GM21529 (cell line): ENCODE results near the gene NR2F1-AS1.

ENCODE experiments used
- ATAC-seq: cut with Tn5 transposase; IDR thresholded peaks from one replicate; pipeline ENCODE4 v1.9.1; 2021; ENCODE audit not compliant: unreplicated experiment

NR2F1-AS1 gene

DNA sequence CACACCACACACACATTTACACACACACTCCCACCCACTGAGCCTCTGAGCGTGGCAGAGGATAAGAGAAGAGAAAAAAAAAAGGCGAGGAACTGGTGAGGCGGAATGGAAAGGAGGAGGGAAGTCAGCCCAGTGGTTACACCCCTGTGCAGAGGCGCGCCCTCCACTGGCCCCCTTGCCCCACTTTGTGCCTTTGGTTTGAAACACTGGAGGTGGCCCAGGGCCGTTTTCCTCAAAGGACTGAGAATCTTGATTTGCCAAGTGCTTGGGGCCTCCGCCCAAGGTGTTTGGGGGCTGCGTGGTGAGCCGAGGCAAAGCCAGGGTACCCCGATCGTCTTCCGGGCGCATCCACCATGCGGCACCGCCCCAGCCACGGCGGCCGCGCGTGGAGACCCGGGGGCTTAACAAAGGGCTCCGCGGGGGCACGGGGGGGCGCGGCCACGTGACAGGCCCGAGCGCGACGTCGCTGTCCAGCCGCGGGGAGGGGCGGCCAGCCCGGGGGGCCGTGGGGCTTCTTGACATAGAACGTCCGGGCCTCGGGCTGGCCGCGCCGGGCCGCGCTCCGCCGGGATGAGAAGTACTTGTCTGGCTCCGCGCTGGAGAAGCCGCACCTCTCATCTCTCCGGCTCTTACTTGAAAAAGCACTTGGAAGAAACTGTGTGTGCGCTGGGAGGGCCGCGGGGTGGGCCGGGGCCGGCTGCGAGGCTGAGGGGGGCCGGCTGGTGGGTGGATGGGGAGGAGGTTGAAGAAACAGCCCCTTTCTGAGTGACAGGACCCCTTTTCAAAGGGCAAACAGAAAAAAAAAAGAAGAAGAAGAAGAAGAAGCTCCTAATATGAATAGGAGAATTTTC, 23.0 kb upstream of the NR2F1-AS1 start:
- no peak for ATAC-seq

DNA sequence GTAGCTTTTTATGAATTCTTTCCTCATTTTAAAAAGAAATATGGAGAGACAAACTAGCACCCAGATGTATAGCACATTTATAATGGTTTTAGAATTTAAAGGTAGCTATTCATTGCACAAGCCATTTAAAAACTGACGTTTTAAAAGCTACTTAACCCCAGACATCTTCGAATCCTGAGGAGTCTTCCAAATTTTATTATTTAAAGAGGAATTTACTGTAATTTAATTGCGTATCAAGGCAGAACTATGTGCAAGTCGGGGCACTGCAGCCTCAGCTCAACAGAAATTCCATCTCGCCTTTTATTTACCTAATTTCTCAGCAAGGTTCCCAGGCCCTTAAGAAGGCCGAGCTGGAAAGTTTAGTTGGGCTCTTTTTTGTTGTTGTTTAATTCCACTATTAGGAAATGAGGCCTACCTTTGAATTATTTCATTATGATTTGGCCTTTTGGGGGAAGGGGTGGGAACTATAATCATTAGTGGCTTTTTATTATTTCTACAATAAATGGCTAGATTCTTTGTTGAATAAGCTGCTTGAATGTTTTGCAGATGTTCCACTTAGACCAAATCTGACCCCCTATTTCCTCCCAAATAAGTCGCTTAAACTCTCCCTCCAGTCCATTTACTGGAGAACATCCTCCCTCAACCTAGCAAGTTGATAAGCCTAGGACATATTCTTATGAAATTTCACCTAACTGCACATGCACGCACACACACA, 22.2 kb upstream of the NR2F1-AS1 start:
- no peak for ATAC-seq

GRCh38 chr5:93602241-93603077, 21.4 kb upstream of the NR2F1-AS1 start:
- no peak for ATAC-seq

GRCh38 chr5:93601802-93602155, 20.8 kb upstream of the NR2F1-AS1 start:
- no peak for ATAC-seq

- no peak for ATAC-seq
These were observed 20.2 kb upstream of the NR2F1-AS1 start for GRCh38 chr5:93601071-93601801.

DNA sequence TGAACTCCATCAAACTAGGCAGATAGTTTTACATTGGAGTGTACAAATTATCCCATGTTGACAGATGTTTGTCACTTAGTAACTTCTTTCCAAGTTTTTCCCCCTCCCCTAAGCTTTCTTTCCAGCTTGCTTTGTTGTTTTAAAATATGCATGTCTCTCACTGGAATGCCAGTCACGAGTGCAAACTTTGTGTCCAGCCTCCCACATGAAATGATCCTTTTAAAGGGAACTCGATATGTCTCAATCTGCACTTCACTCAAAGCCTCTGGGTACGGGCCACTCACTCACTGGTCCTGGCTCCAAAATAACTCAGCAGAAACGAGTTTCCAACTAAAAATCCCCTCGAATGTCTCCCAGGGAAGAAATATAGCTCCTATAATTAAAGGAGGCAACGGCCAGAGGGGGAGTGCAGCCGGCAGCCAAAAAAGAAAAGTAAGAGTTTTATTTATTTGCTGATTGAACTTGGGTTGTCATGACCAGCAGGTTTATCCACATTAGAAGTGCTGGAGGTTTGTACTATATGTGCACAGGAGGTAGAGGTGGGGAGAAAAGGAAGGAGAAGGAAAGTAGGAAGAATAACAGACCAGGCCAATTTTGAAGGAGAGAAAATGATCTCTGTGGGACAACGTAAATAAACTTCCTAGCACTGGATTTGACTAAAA, 19.5 kb upstream of the NR2F1-AS1 start:
- ATAC-seq = no peak

- ATAC-seq = no peak
These were observed 18.5 kb upstream of the NR2F1-AS1 start for GRCh38 chr5:93599399-93600120.

- ATAC-seq = no peak
These were observed 18.0 kb upstream of the NR2F1-AS1 start for GRCh38 chr5:93599001-93599379.

- no peak for ATAC-seq
These were observed 17.3 kb upstream of the NR2F1-AS1 start for GRCh38 chr5:93598091-93599000.

GRCh38 chr5:93596676-93597490, 15.9 kb upstream of the NR2F1-AS1 start:
- no peak for ATAC-seq

DNA sequence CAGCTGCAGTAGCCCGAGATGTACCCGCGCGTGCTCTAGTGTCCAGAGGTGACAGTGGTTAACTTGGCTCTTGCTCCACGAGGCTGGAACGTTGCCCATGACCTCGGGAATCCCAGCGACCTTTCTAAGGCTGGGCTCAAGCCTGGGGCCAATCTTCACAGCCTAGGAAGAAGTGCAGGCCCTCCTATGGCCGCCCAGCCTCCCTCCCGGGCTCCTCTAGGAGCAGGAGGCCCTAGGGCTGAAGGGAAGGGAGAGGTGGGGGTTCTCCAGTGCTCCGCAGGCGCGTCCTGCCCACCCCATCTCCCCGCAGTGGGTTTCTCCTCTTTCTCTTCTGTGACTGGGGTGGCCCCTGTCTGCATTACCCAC, 15.3 kb upstream of the NR2F1-AS1 start:
- no peak for ATAC-seq

DNA sequence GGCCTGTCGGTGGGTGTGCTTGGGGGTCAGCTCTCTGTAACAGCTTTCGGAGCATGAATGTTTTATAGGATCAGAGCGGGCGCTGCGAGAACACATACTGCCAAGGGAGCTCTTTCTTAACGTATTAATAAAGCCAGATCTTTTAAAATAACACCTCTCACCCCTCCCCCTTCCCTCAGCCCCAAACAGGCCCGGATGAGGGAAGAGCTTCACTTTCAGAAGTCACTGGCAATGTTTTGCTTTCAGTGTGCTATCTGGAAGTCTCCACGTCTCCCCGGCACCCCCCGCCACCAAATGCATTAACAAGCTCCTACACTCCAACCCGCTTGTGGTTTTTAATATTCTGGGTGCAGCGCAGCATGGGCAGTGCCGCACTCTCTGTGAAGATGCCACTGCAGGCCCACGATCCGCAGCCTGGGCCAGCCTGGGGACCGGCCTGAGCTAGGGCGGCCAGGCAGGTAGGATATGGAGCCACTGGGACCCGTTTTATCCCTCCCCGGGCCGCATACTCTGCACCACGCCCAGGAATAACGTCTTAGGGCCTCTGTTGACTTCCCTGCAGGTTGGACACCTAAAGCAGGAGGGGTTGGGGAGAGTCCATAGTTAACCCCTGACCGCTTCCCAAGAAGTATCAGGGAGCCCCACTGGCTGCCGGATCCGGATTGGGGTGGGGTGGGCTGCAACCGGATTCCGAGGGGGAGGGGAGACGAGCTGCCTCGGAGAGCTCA, 14.6 kb upstream of the NR2F1-AS1 start:
- ATAC-seq = no peak

- ATAC-seq = no peak
These were observed 13.8 kb upstream of the NR2F1-AS1 start for GRCh38 chr5:93594591-93595419.

- no peak for ATAC-seq
These were observed 12.6 kb upstream of the NR2F1-AS1 start for GRCh38 chr5:93593476-93594131.

GRCh38 chr5:93592883-93593282, 11.9 kb upstream of the NR2F1-AS1 start:
- no peak for ATAC-seq
